OCI-LY1 (cell line): ENCODE results near the gene OTOG.

Experiments used
- H2AFZ ChIP-seq: fragments of 200-600 bp; sonication (generic), shearing (Covaris generic); 2 replicates; pipeline ENCODE4 v1.6.0; 2014; ENCODE audit warnings: antibody characterized with exemption, mild to moderate bottlenecking, low read length
- H3F3A ChIP-seq: fragments of 200-600 bp; sonication (generic), shearing (Covaris generic); 2 replicates; pipeline ENCODE4 v1.6.0; 2014; ENCODE audit warnings: mild to moderate bottlenecking, antibody characterized with exemption, low read length, moderate library complexity; ENCODE audit not compliant: insufficient read depth
- H3K27ac ChIP-seq: fragments of 200-600 bp; sonication (generic); 2 replicates; pipeline ENCODE4 v1.5.1; 2014; ENCODE audit warnings: low read length, mixed run types, mild to moderate bottlenecking, low read depth; ENCODE audit not compliant: poor library complexity, severe bottlenecking
- H3K27me3 ChIP-seq: fragments of 200-600 bp; sonication (generic); 2 replicates; pipeline ENCODE4 v1.6.0; 2014; ENCODE audit warnings: antibody characterized with exemption, mild to moderate bottlenecking, low read length, moderate library complexity; ENCODE audit not compliant: insufficient read depth
- H3K36me3 ChIP-seq: fragments of 200-600 bp; sonication (generic); 2 replicates; pipeline ENCODE4 v1.6.1; 2014; ENCODE audit warnings: mild to moderate bottlenecking, antibody characterized with exemption, low read length, moderate library complexity, mixed read lengths; ENCODE audit not compliant: insufficient read depth
- H3K4me1 ChIP-seq: fragments of 200-600 bp; sonication (generic); 2 replicates; pipeline ENCODE4 v1.5.1; 2014; ENCODE audit warnings: mild to moderate bottlenecking, low read length, moderate library complexity; ENCODE audit not compliant: insufficient read depth, severe bottlenecking
- H3K4me2 ChIP-seq: fragments of 200-600 bp; sonication (generic), shearing (Covaris generic); 2 replicates; pipeline ENCODE4 v1.6.1; 2014; ENCODE audit warnings: low read length
- H3K4me3 ChIP-seq: fragments of 200-600 bp; sonication (generic); 2 replicates; pipeline ENCODE4 v1.5.1; 2014; ENCODE audit warnings: low read length, low read depth, mild to moderate bottlenecking, mixed read lengths; ENCODE audit not compliant: poor library complexity, severe bottlenecking
- H3K79me2 ChIP-seq: fragments of 200-600 bp; shearing (Covaris generic); 2 replicates; pipeline ENCODE4 v1.6.1; 2016; ENCODE audit warnings: mixed run types, low read length, mixed read lengths; ENCODE audit not compliant: insufficient read depth
- H3K9ac ChIP-seq: fragments of 200-600 bp; sonication (generic), shearing (Covaris generic); 2 replicates; pipeline ENCODE4 v1.6.1; 2014; ENCODE audit warnings: mild to moderate bottlenecking, low read length, mixed read lengths
- H3K9me2 ChIP-seq: fragments of 200-600 bp; sonication (generic), shearing (Covaris generic); 2 replicates; pipeline ENCODE4 v1.6.1; 2014; ENCODE audit warnings: low read depth, mild to moderate bottlenecking, low read length, mixed read lengths
- H3K9me3 ChIP-seq: fragments of 200-600 bp; shearing (Covaris generic); 2 replicates; pipeline ENCODE4 v1.6.1; 2014; ENCODE audit warnings: low read length, mixed read lengths
- H4K20me1 ChIP-seq: fragments of 200-600 bp; sonication (generic), shearing (Covaris generic); 2 replicates; pipeline ENCODE4 v1.6.0; 2016; ENCODE audit warnings: mild to moderate bottlenecking, low read length; ENCODE audit not compliant: insufficient read depth
- EZH2 ChIP-seq: fragments of 200-600 bp; sonication (generic), shearing (Covaris generic); IDR thresholded peaks from 2 replicates; pipeline ENCODE4 v1.8.0; 2017; ENCODE audit warnings: borderline replicate concordance, mixed run types, mild to moderate bottlenecking, antibody characterized with exemption, low read length, moderate library complexity, mixed read lengths
- TF ChIP-seq, protein P1 (sequence below): fragments of 200-600 bp; sonication (generic), shearing (Covaris generic); IDR thresholded peaks from 2 replicates; pipeline ENCODE4 v1.5.1; 2017; ENCODE audit warnings: mild to moderate bottlenecking, antibody characterized with exemption, low read length, moderate library complexity, mixed read lengths

Gene OTOG

DNA sequence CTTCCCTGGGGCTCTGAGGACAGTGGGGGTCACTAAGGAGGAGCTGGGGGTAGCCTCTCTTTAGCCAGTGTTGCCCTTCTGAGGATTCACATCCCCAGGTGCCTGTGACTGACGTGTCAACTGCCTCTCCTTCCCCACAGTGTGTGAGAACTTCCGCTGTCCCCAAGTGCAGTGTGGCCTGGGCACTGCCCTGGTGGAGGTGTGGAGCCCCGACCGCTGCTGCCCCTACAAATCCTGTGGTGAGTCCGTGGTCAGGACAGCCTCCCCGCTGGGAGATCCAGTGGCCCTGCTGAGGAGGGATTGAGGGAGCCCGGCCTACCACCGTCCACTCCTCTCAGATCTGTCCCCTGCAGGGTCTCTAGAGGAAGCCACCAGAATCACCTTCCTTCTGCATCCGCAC lies 91.3 kb downstream of the OTOG start:
- no peaks in the 10 kb centered on the region for H3K4me1 ChIP-seq
- H3K27me3 ChIP-seq: no peaks in the 10 kb centered on the region; the same call in 1 of the 2 replicates
- H3K36me3 ChIP-seq: no peaks in the 10 kb centered on the region
- H3K9ac ChIP-seq: no peak overlapping the region
- H3K27ac ChIP-seq: no peak overlapping the region
- no peak overlapping the region for H3K4me2 ChIP-seq
- H3F3A ChIP-seq: no peaks in the 10 kb centered on the region
- H3K4me3 ChIP-seq: no peak overlapping the region
- H4K20me1 ChIP-seq: no peaks in the 10 kb centered on the region
- no peaks in the 10 kb centered on the region for H3K79me2 ChIP-seq
- no peak for TF ChIP-seq EZH2
- TF ChIP-seq, protein P1, sequence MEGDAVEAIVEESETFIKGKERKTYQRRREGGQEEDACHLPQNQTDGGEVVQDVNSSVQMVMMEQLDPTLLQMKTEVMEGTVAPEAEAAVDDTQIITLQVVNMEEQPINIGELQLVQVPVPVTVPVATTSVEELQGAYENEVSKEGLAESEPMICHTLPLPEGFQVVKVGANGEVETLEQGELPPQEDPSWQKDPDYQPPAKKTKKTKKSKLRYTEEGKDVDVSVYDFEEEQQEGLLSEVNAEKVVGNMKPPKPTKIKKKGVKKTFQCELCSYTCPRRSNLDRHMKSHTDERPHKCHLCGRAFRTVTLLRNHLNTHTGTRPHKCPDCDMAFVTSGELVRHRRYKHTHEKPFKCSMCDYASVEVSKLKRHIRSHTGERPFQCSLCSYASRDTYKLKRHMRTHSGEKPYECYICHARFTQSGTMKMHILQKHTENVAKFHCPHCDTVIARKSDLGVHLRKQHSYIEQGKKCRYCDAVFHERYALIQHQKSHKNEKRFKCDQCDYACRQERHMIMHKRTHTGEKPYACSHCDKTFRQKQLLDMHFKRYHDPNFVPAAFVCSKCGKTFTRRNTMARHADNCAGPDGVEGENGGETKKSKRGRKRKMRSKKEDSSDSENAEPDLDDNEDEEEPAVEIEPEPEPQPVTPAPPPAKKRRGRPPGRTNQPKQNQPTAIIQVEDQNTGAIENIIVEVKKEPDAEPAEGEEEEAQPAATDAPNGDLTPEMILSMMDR: no peak
- no peaks in the 10 kb centered on the region for H3K9me2 ChIP-seq
- H3K9me3 ChIP-seq: no peaks in the 10 kb centered on the region
- no peak overlapping the region for H2AFZ ChIP-seq

DNA sequence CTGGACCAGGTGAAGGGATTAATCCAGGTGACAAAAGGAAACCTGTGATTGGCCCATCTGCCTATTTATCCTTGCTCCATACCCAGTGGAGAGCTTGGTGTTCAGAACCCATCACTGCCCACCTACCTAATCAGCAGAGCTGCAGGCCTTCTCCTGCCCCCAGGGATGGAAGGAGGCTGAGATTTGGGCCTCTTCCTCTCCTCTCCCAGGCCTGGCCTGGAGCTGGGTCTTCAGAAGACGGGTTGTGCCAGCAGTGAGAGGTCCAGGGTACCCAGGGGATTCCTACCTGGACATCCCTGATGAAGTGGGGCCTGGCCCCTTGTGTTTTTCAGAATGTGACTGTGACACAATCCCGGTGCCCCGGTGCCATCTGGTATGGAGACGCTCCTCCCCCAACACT lies 92.0 kb downstream of the OTOG start:
- H3K4me2 ChIP-seq: no peak overlapping the region
- H3K4me1 ChIP-seq: no peaks in the 10 kb centered on the region
- no peaks in the 10 kb centered on the region for H3F3A ChIP-seq
- no peak for TF ChIP-seq EZH2
- TF ChIP-seq, protein P1: no peak
- no peak overlapping the region for H2AFZ ChIP-seq
- H3K9me2 ChIP-seq: no peaks in the 10 kb centered on the region
- H3K4me3 ChIP-seq: no peak overlapping the region
- H3K27me3 ChIP-seq: no peaks in the 10 kb centered on the region
- H3K9ac ChIP-seq: no peak overlapping the region
- H3K36me3 ChIP-seq: no peaks in the 10 kb centered on the region
- no peak overlapping the region for H3K27ac ChIP-seq
- H4K20me1 ChIP-seq: no peaks in the 10 kb centered on the region
- H3K9me3 ChIP-seq: no peaks in the 10 kb centered on the region
- H3K79me2 ChIP-seq: no peaks in the 10 kb centered on the region

DNA sequence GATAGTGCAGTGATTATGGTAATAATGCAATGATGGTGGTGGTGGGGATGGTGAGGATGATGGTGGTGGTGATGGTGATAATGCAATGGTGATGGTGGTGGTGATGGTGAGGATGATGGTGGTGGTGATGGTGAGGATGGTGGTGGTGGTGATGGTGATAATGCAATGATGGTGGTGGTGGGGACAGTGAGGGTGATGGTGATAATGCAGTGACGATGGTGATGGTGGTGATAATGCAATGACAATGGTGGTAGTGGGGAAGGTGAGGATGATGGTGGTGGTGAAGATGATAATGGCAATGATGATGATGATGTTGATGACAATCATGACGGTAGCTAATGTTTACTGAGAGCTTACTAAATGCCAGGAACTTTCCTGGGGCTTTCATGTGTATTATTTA lies 92.7 kb downstream of the OTOG start:
- H3K27ac ChIP-seq: no peak overlapping the region

More for the DNA sequence above, 92.7 kb downstream of the OTOG start:
- Histone ChIP-seq H3K9me3 (no peaks in the 10 kb centered on the region), H3K4me1 (no peaks in the 10 kb centered on the region), H3K27me3 (no peaks in the 10 kb centered on the region), H3K4me2 (no peak overlapping the region), H4K20me1 (no peaks in the 10 kb centered on the region), H3F3A (no peaks in the 10 kb centered on the region), H3K36me3 (no peaks in the 10 kb centered on the region), H2AFZ (no peak overlapping the region), H3K9ac (no peak overlapping the region), H3K9me2 (no peaks in the 10 kb centered on the region), H3K79me2 (no peaks in the 10 kb centered on the region), H3K4me3 (no peak overlapping the region)
- no peak for TF ChIP-seq EZH2
- TF ChIP-seq, protein P1: no peak
